ENCODE data around the gene FCHSD2. TPM values are rescaled to one million over a fixed set of nuclear protein-coding genes. Genes with fewer than 3 reads are reported as not detected.

Gene FCHSD2
- total and polyA plus RNA-seq, 2 of the 8 experiments (the other 6 are each of a cell fraction or from before 2014, with no cell fraction given) = 4.1 to 7.8 TPM

DNA sequence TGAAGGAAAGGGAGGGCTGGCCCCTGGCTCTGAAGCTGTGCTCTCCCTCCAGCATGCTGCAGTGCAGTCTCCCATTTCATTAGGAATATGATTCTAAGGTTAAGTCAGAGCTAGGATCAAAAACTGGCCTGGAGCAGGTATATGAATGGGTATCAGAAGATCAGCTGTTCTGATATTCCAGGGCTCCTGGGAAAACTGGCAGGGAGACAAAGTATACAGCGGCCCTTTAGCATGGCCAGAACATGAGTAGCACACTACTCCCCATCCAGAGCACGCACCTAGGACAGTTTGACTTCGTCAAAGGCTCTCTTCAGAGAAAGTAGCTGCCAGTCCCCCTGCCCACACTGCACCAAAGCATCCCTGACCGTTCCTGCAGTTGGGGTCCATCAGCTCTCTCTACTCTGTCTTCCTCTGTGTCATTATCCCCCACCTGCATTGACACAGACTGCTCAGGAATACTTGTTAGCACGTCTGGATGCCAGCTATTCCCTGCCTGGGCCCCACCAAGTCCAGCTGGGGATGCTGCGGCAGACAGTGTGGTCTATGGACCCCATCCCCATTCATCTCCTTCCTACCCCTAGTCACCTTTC is 4.0 kb upstream of the FCHSD2 start (continued):
- TF ChIP-seq, protein P1, sequence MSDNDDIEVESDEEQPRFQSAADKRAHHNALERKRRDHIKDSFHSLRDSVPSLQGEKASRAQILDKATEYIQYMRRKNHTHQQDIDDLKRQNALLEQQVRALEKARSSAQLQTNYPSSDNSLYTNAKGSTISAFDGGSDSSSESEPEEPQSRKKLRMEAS (IDR thresholded peaks at IDR 0.05) = no peak
- no peak for TF ChIP-seq RBBP5 (IDR thresholded peaks at IDR 0.05; ENCODE audit: borderline replicate concordance, low read depth, low read length)
- no peak for TF ChIP-seq PHF8 (conservative IDR thresholded peaks at IDR 0.05; ENCODE audit: low read depth, low read length)
- TF ChIP-seq, protein P2, sequence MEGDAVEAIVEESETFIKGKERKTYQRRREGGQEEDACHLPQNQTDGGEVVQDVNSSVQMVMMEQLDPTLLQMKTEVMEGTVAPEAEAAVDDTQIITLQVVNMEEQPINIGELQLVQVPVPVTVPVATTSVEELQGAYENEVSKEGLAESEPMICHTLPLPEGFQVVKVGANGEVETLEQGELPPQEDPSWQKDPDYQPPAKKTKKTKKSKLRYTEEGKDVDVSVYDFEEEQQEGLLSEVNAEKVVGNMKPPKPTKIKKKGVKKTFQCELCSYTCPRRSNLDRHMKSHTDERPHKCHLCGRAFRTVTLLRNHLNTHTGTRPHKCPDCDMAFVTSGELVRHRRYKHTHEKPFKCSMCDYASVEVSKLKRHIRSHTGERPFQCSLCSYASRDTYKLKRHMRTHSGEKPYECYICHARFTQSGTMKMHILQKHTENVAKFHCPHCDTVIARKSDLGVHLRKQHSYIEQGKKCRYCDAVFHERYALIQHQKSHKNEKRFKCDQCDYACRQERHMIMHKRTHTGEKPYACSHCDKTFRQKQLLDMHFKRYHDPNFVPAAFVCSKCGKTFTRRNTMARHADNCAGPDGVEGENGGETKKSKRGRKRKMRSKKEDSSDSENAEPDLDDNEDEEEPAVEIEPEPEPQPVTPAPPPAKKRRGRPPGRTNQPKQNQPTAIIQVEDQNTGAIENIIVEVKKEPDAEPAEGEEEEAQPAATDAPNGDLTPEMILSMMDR (IDR thresholded peaks at IDR 0.05; ENCODE audit: control extremely low read depth in 1 of 3, insufficient read depth in 1 of 3, low read depth in 1 of 3, low read length in 3 of 3) = no peak
- no peak for TF ChIP-seq ASH2L (IDR thresholded peaks at IDR 0.05; ENCODE audit: low read length)
- no peak for TF ChIP-seq CBX8 (IDR thresholded peaks at IDR 0.05; ENCODE audit: borderline replicate concordance, low read depth, low read length)
